Small intestine (tissue), 7 donors: Measurements from ENCODE around the gene CCM2. TPM values are rescaled to one million over a fixed set of nuclear protein-coding genes. Genes with fewer than 3 reads are reported as not detected.

Experiments
- DNase-seq, 2 donors: peaks; one replicate each; pipeline versions ENCODE4 v3.0.0 to v3.0.0-alpha.2; 2013
- FAIRE-seq: peaks from 2 replicates; lab custom pipeline; 2012; peaks lifted over from hg19 to GRCh38; lab: Jason Lieb, UNC
- H3K27ac ChIP-seq, 3 donors: one replicate each; pipeline ENCODE4 v1.5.1; 2013; ENCODE audit warnings: low read length in 2 of 3, mild to moderate bottlenecking in 2 of 3, control low read depth in 1 of 3, inconsistent platforms in 1 of 3, low read depth in 1 of 3, moderate library complexity in 1 of 3
- H3K27me3 ChIP-seq, 3 donors: one replicate each; pipeline ENCODE4 v1.6.1; 2013; ENCODE audit warnings: low read length in 3 of 3, inconsistent platforms in 1 of 3; ENCODE audit not compliant: control insufficient read depth in 3 of 3, insufficient read depth in 3 of 3
- H3K36me3 ChIP-seq, 3 donors: one replicate each; pipeline ENCODE4 v1.6.1; 2013; ENCODE audit warnings: low read length in 3 of 3, inconsistent platforms in 1 of 3, low read depth in 1 of 3, mild to moderate bottlenecking in 1 of 3, moderate library complexity in 1 of 3; ENCODE audit not compliant: control insufficient read depth in 3 of 3, insufficient read depth in 2 of 3
- H3K4me1 ChIP-seq, 3 donors: one replicate each; pipeline ENCODE4 v1.6.1; 2013; ENCODE audit warnings: low read length in 2 of 3, inconsistent platforms in 1 of 3, low read depth in 1 of 3, mild to moderate bottlenecking in 1 of 3, moderate library complexity in 1 of 3; ENCODE audit not compliant: control insufficient read depth in 3 of 3, insufficient read depth in 2 of 3
- H3K4me3 ChIP-seq, 3 donors: one replicate each; pipeline ENCODE4 v1.5.1; 2013; ENCODE audit warnings: low read length in 3 of 3, control low read depth in 1 of 3, inconsistent platforms in 1 of 3, low read depth in 1 of 3, mild to moderate bottlenecking in 1 of 3, moderate library complexity in 1 of 3
- H3K9me3 ChIP-seq, 2 donors: one replicate each; pipeline ENCODE4 v1.6.1; 2013; ENCODE audit warnings: low read depth in 1 of 2, low read length in 1 of 2; ENCODE audit not compliant: control insufficient read depth in 2 of 2, insufficient read depth in 1 of 2
- WGBS, 3 donors: extraction: QIAGEN DNeasy Blood & Tissue Kit; methylation state at CpG; one replicate each; pipeline ENCODE4 v1.1.7; 2013; 5-methylcytosine and 5-hydroxymethylcytosine counted together
- polyA plus RNA-seq, 4 donors: library from polyadenylated mRNA; stranded (reverse) in 3 of 4; unstranded in 1 of 4; fragments of 200-250 nt in 3 of 4; fragments of 120-200 nt in 1 of 4; gene quantifications; one replicate each; pipeline versions ENCODE4 v1.2.1 to v1.2.3, GENCODE V29; 2013
- donor health status: healthy with polysubstance abuse.
- donor health status: control.
- donor health status: control.
- donor health status: Bipolar disorder and iron deficiency.
- donor health status: healthy.

Gene CCM2
- polyA plus RNA-seq, 4 donors: 17.8 to 32.3 (median 24.7) TPM

GRCh38 chr7:45100761-45101480 is 100.9 kb downstream of the CCM2 start:
- Histone ChIP-seq H3K27ac (no peak overlapping the region), H3K4me3 (no peak overlapping the region), H3K4me1 (no peaks in the 10 kb centered on the region), H3K36me3 (peaks cover 38 to 74% (median 40%) of the 10 kb centered on the region in 3 donors), H3K9me3 (no peaks in the 10 kb centered on the region), H3K27me3 (no peaks in the 10 kb centered on the region)
- no peak for FAIRE-seq
- 88 to 91% (median 89%) methylated on average over 13 of the region's 13 CpGs for WGBS, 3 donors
- no peak for DNase-seq

- FAIRE-seq: no peak
- H3K27ac ChIP-seq: no peak overlapping the region
- H3K4me3 ChIP-seq: no peak overlapping the region
- no peaks in the 10 kb centered on the region for H3K27me3 ChIP-seq
- H3K9me3 ChIP-seq: no peaks in the 10 kb centered on the region
- H3K36me3 ChIP-seq: peaks cover 38 to 82% (median 40%) of the 10 kb centered on the region in 3 donors
- H3K4me1 ChIP-seq: no peaks in the 10 kb centered on the region
- WGBS, 3 donors: 90 to 96% (median 91%) methylated on average over 11 to 12 of the region's 12 CpGs
- DNase-seq: no peak
These were observed 101.7 kb downstream of the CCM2 start for GRCh38 chr7:45101748-45102147.

GRCh38 chr7:45102785-45103712 is 103.0 kb downstream of the CCM2 start:
- Histone ChIP-seq H3K27me3 (no peaks in the 10 kb centered on the region), H3K36me3 (peaks cover 44 to 90% (median 45%) of the 10 kb centered on the region in 3 donors), H3K4me3 (no peak overlapping the region), H3K4me1 (peaks cover under 1 to 7% (median 2%) of the 10 kb centered on the region in 3 donors), H3K9me3 (no peaks in the 10 kb centered on the region), H3K27ac (no peak overlapping the region)
- FAIRE-seq: no peak
- WGBS, 3 donors: 77 to 89% (median 82%) methylated on average over 14 of the region's 14 CpGs
- DNase-seq: no peak

- H3K4me3 ChIP-seq: no peak overlapping the region
- no peak overlapping the region for H3K27ac ChIP-seq
- DNase-seq (no peak), FAIRE-seq (no peak)
- peaks cover 48 to 95% (median 48%) of the 10 kb centered on the region in 3 donors for H3K36me3 ChIP-seq
- no peaks in the 10 kb centered on the region for H3K9me3 ChIP-seq
- 92 to 95% (median 94%) methylated on average over 17 of the region's 17 CpGs for WGBS, 3 donors
- no peaks in the 10 kb centered on the region for H3K27me3 ChIP-seq
- H3K4me1 ChIP-seq: peaks cover 4 to 8% (median 7%) of the 10 kb centered on the region in 3 donors
These were observed 104.2 kb downstream of the CCM2 start for GRCh38 chr7:45103958-45104843.

GRCh38 chr7:45104844-45105587 is 105.0 kb downstream of the CCM2 start:
- no peak overlapping the region for H3K27ac ChIP-seq
- H3K4me3 ChIP-seq: no peak overlapping the region
- no peaks in the 10 kb centered on the region for H3K9me3 ChIP-seq
- peaks cover 41 to 87% (median 45%) of the 10 kb centered on the region in 3 donors for H3K36me3 ChIP-seq
- H3K4me1 ChIP-seq: peaks cover 4 to 9% (median 8%) of the 10 kb centered on the region in 3 donors
- 91 to 93% (median 92%) methylated on average over 12 of the region's 12 CpGs for WGBS, 3 donors
- FAIRE-seq: no peak
- DNase-seq: no peak
- no peaks in the 10 kb centered on the region for H3K27me3 ChIP-seq

- H3K4me1 ChIP-seq: peaks cover 4 to 14% (median 8%) of the 10 kb centered on the region in 3 donors
- no peak overlapping the region for H3K4me3 ChIP-seq
- FAIRE-seq: no peak
- WGBS, 3 donors: 90 to 96% (median 91%) methylated on average over 8 of the region's 8 CpGs
- peaks cover 37 to 80% (median 42%) of the 10 kb centered on the region in 3 donors for H3K36me3 ChIP-seq
- H3K9me3 ChIP-seq: no peaks in the 10 kb centered on the region
- no peak for DNase-seq
- H3K27me3 ChIP-seq: no peaks in the 10 kb centered on the region
- H3K27ac ChIP-seq: no peak overlapping the region
These were observed 105.7 kb downstream of the CCM2 start for GRCh38 chr7:45105588-45106188.

GRCh38 chr7:45106820-45107219 is 106.8 kb downstream of the CCM2 start:
- Histone ChIP-seq H3K4me1 (peaks cover 4 to 14% (median 8%) of the 10 kb centered on the region in 3 donors), H3K9me3 (no peaks in the 10 kb centered on the region), H3K4me3 (no peak overlapping the region), H3K36me3 (peaks cover 28 to 69% (median 31%) of the 10 kb centered on the region in 3 donors), H3K27ac (no peak overlapping the region), H3K27me3 (no peaks in the 10 kb centered on the region)
- FAIRE-seq (no peak), DNase-seq (no peak)
- 69 to 82% (median 71%) methylated on average over 8 of the region's 8 CpGs for WGBS, 3 donors
